Measurements from ENCODE around the gene TENM4.

The TENM4 gene

GRCh38 chr11:78855116-78855515, 585.7 kb downstream of the TENM4 start:
- TF ChIP-seq CTCF (IDR thresholded peaks at IDR 0.05): no peak
- Histone ChIP-seq H3K27ac (no peak overlapping the region), H3K4me3 (no peak overlapping the region)
- DNase-seq (ENCODE audit: low spot score): no peak

- H3K27ac ChIP-seq: no peak overlapping the region
- no peak for DNase-seq (ENCODE audit: low spot score)
- no peak overlapping the region for H3K4me3 ChIP-seq
- no peak for TF ChIP-seq CTCF (IDR thresholded peaks at IDR 0.05)
Observed at GRCh38 chr11:78853521-78853920, 587.3 kb downstream of the TENM4 start.

- Histone ChIP-seq H3K4me3 (no peak overlapping the region), H3K27ac (peak overlapping the region in 1 of 2 donors; percentile 47)
- no peak for DNase-seq (ENCODE audit: low spot score)
- no peak for TF ChIP-seq CTCF (IDR thresholded peaks at IDR 0.05)
Observed at GRCh38 chr11:78851878-78852586, 588.8 kb downstream of the TENM4 start.

- Histone ChIP-seq H3K27ac (no peak overlapping the region), H3K4me3 (no peak overlapping the region)
- no peak for DNase-seq (ENCODE audit: low spot score)
- TF ChIP-seq CTCF (IDR thresholded peaks at IDR 0.05): no peak
Observed at GRCh38 chr11:78850078-78850477, 590.8 kb downstream of the TENM4 start.

GRCh38 chr11:78846269-78846668, 594.6 kb downstream of the TENM4 start:
- no peak overlapping the region for H3K4me3 ChIP-seq
- no peak for DNase-seq (ENCODE audit: low spot score)
- no peak overlapping the region for H3K27ac ChIP-seq
- no peak for TF ChIP-seq CTCF (IDR thresholded peaks at IDR 0.05)

- no peak for TF ChIP-seq CTCF (IDR thresholded peaks at IDR 0.05)
- DNase-seq (ENCODE audit: low spot score): no peak
- Histone ChIP-seq H3K4me3 (no peak overlapping the region), H3K27ac (no peak overlapping the region)
Observed at GRCh38 chr11:78845496-78845895, 595.3 kb downstream of the TENM4 start.

GRCh38 chr11:78841456-78842060, 599.3 kb downstream of the TENM4 start:
- DNase-seq (ENCODE audit: low spot score): no peak
- no peak overlapping the region for H3K4me3 ChIP-seq
- H3K27ac ChIP-seq: no peak overlapping the region
- no peak for TF ChIP-seq CTCF (IDR thresholded peaks at IDR 0.05)
